HepG2 (cell line): ENCODE measurements around the gene FAM20C. TPM values are rescaled to one million over a fixed set of nuclear protein-coding genes. Genes with fewer than 3 reads are reported as not detected.

ENCODE experiments used
- ATAC-seq: fragments of 200-7000 bp; cut with Tn5 transposase; 3 replicates; pipeline ENCODE4 v1.9.1; 2020; ENCODE audit warnings: mild to moderate bottlenecking, moderate library complexity
- BruUV-seq: library from RNA; stranded (reverse); fragments of 400-500 nt; replicated peaks from 2 replicates; lab custom pipeline; 2021; lab: Mats Ljungman, UMichigan
- CTCF ChIA-PET: fragments of 300-600 bp; formaldehyde crosslinking; extraction: SDS; loops from one replicate; lab custom pipeline; 2021; ENCODE audit warnings: low total read pairs, inconsistent platforms, low intra/inter-chr PET ratio; lab: Yijun Ruan, JAX
- POLR2A ChIA-PET: fragments of 350-600 bp; sonication (Branson Sonifier 250); formaldehyde crosslinking; loops from one replicate; lab custom pipeline; 2020; ENCODE audit warnings: antibody characterized with exemption, inconsistent platforms; lab: Yijun Ruan, JAX
- DNase-seq: peaks from one replicate; pipeline ENCODE4 v3.0.0-alpha.2; 2015; ENCODE audit warnings: low spot score
- FAIRE-seq: peaks from 3 replicates; lab custom pipeline; 2011; peaks lifted over from hg19 to GRCh38; lab: Jason Lieb, UNC
- H2AFZ ChIP-seq: one replicate; pipeline ENCODE4 v1.6.1; 2011; ENCODE audit warnings: low read length, inconsistent platforms
- H3K27ac ChIP-seq: fragments of 300-600 bp; 3 replicates; pipeline ENCODE4 v1.8.0; 2011; ENCODE audit warnings: mixed run types, mild to moderate bottlenecking, mixed read lengths, low read length, inconsistent platforms; ENCODE audit not compliant: insufficient read depth; ENCODE audit errors: extremely low read length
- H3K27me3 ChIP-seq, 2 experiments: fragments of 200-600 bp in 1 of 2; 2 replicates in 1 of 2; 3 replicates in 1 of 2; pipeline versions ENCODE4 v1.6.0 to v1.8.0; 2011; ENCODE audit warnings: low read length in 2 of 2, mild to moderate bottlenecking in 2 of 2, moderate library complexity in 2 of 2, inconsistent platforms in 1 of 2; ENCODE audit not compliant: insufficient read depth in 2 of 2, control insufficient read depth in 1 of 2
- H3K36me3 ChIP-seq, 2 experiments: fragments of 200-600 bp in 1 of 2; replicated peaks in 1 of 2; 2 replicates in 1 of 2; 3 replicates in 1 of 2; pipeline versions ENCODE4 v1.5.1 to v1.8.0; 2011; ENCODE audit warnings: low read length in 2 of 2, inconsistent platforms in 1 of 2; ENCODE audit not compliant: insufficient read depth in 2 of 2, control insufficient read depth in 1 of 2
- H3K4me1 ChIP-seq: 2 replicates; pipeline ENCODE4 v1.5.1; 2012; ENCODE audit warnings: low read length, inconsistent platforms; ENCODE audit not compliant: insufficient read depth
- H3K4me2 ChIP-seq: 2 replicates; pipeline ENCODE4 v1.6.0; 2011; ENCODE audit warnings: low read depth, low read length, inconsistent platforms
- H3K4me3 ChIP-seq, 3 experiments: fragments of 200-600 bp in 1 of 3; sonication (generic), shearing (Covaris generic) in 1 of 3; replicated peaks in 1 of 3; 2 replicates each; pipeline ENCODE4 v1.5.1; 2011 to 2016; ENCODE audit warnings: low read length in 3 of 3, inconsistent platforms in 2 of 3, low read depth in 2 of 3, mild to moderate bottlenecking in 2 of 3, control low read depth in 1 of 3, mixed read lengths in 1 of 3; ENCODE audit not compliant: insufficient read depth in 1 of 3
- H3K79me2 ChIP-seq: one replicate; pipeline ENCODE4 v1.6.1; 2011; ENCODE audit warnings: low read length, inconsistent platforms; ENCODE audit not compliant: insufficient read depth
- H3K9ac ChIP-seq: 2 replicates; pipeline ENCODE4 v1.6.0; 2011; ENCODE audit warnings: mild to moderate bottlenecking, low read depth, low read length, inconsistent platforms; ENCODE audit not compliant: insufficient read depth
- H3K9me3 ChIP-seq: 2 replicates; pipeline ENCODE4 v1.5.1; 2012; ENCODE audit warnings: mild to moderate bottlenecking, low read length
- H4K20me1 ChIP-seq: 2 replicates; pipeline ENCODE4 v1.6.0; 2011; ENCODE audit warnings: inconsistent platforms, mild to moderate bottlenecking, low read length, moderate library complexity; ENCODE audit not compliant: insufficient read depth
- CBX5 ChIP-seq: sonication (generic); formaldehyde crosslinking; IDR thresholded peaks from 2 replicates; pipeline ENCODE4 v1.4.0; 2020; ENCODE audit warnings: missing genetic modification reagents, borderline replicate concordance
- DNMT1 ChIP-seq: sonication (generic); formaldehyde crosslinking; IDR thresholded peaks from 2 replicates; pipeline ENCODE4 v1.5.1; 2020; ENCODE audit warnings: mild to moderate bottlenecking, missing genetic modification reagents
- EZH2 ChIP-seq: conservative IDR thresholded peaks from 2 replicates; pipeline ENCODE4 v1.6.1; 2012; ENCODE audit warnings: mild to moderate bottlenecking, low read depth, low read length, moderate library complexity
- FOXC1 ChIP-seq: sonication (generic); formaldehyde crosslinking; IDR thresholded peaks from 2 replicates; pipeline ENCODE4 v1.8.0; 2022; ENCODE audit warnings: mild to moderate bottlenecking, missing genetic modification reagents, borderline replicate concordance
- MAF1 ChIP-seq: sonication (generic); formaldehyde crosslinking; IDR thresholded peaks from 2 replicates; pipeline ENCODE4 v1.5.0; 2020; ENCODE audit warnings: missing genetic modification reagents, borderline replicate concordance
- ZFP1 ChIP-seq: IDR thresholded peaks from 2 replicates; pipeline ENCODE4 v1.6.1; 2016
- ZNF720 ChIP-seq: sonication (generic); formaldehyde crosslinking; IDR thresholded peaks from 2 replicates; pipeline ENCODE4 v1.4.0; 2020; ENCODE audit warnings: missing genetic modification reagents
- WGBS: methylation state at CpG from one replicate; pipeline ENCODE4 v1.1.6; 2017; ENCODE audit warnings: low lambda C conversion rate; 5-methylcytosine and 5-hydroxymethylcytosine counted together
- in situ Hi-C: cut with HindIII; loops from 2 replicates; pipeline ENCODE4 v1.10.0; 2017; ENCODE audit warnings: low pct_unique_long_range_greater_than_20kb; ENCODE audit not compliant: extremely low pct_ligation_motif_present
- intact Hi-C: fragments of 100-400 bp; cut with micrococcal nuclease; formaldehyde crosslinking; loops from one replicate; pipeline ENCODE4 v1.10.0; 2022; ENCODE audit not compliant: unreplicated experiment
- polyA plus RNA-seq, 8 experiments: library from polyadenylated mRNA; depleted of rRNA in 3 of 8; stranded (reverse) in 7 of 8; unstranded in 1 of 8; fragments of >200 nt; fragmentation: Illumina TruSeq in 4 of 8; extraction: Trizol in 4 of 8; gene quantifications; 2 replicates each; pipeline versions ENCODE4 v1.2.1 to v1.2.3, GENCODE V29; 2011 to 2016; ENCODE audit warnings: low read depth in 4 of 8, missing spikeins in 1 of 8, mixed read lengths in 1 of 8; ENCODE audit not compliant: insufficient read depth in 1 of 8
- total RNA-seq, 5 experiments: library from RNA; depleted of rRNA; stranded (reverse); fragments of >200 nt; fragmentation: Illumina TruSeq; extraction: Trizol; gene quantifications; 2 replicates each; pipeline ENCODE4 v1.2.3, GENCODE V29; 2016; ENCODE audit warnings: low read depth in 1 of 5
- TF ChIP-seq, protein P1 (sequence below): sonication (generic); formaldehyde crosslinking; IDR thresholded peaks from 2 replicates; pipeline ENCODE4 v1.4.0; 2020; ENCODE audit warnings: missing genetic modification reagents, borderline replicate concordance
- TF ChIP-seq, protein P2 (sequence below): sonication (generic); formaldehyde crosslinking; IDR thresholded peaks from 2 replicates; pipeline ENCODE4 v1.4.0; 2020; ENCODE audit warnings: missing genetic modification reagents
- TF ChIP-seq, protein P3 (sequence below): sonication (generic); formaldehyde crosslinking; IDR thresholded peaks from 2 replicates; pipeline ENCODE4 v1.4.0; 2020; ENCODE audit warnings: mild to moderate bottlenecking, missing genetic modification reagents
- TF ChIP-seq, protein P4 (sequence below): sonication (generic); formaldehyde crosslinking; IDR thresholded peaks from 2 replicates; pipeline ENCODE4 v1.5.1; 2020; ENCODE audit warnings: mild to moderate bottlenecking, missing genetic modification reagents, moderate library complexity

The FAM20C gene
- total and polyA plus RNA-seq, 2 of the 13 experiments (the other 11 are each of a cell fraction or from before 2014, with no cell fraction given): 11.9 to 19.9 TPM

DNA sequence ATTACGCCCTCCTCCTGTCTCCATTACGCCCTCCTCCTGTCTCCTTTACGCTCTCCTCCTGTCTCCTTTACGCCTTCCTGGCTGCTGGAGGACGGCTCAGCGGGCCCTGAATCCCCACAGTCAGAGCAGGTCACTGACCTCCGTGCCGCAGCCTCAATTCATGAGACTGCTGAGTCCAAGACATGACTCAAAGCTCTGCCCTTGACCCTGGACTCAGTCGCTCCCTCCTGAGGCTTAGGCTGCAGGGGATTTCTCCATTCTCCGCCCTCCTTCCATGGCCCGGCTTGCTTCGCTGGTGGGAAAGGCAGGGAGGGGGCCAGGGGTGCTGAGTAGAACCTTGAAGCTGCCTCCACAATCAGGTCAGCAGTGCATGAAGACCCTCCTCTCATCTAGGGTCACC, 76.6 kb downstream of the FAM20C start:
- ATAC-seq (no peak), FAIRE-seq (no peak), DNase-seq (no peak)
- no peak overlapping the region for H3K9ac ChIP-seq
- no peaks in the 10 kb centered on the region for H3K36me3 ChIP-seq
- no peaks in the 10 kb centered on the region for H4K20me1 ChIP-seq
- no peak overlapping the region for H3K27ac ChIP-seq
- POLR2A ChIA-PET: no interaction called here
- H3K79me2 ChIP-seq: no peaks in the 10 kb centered on the region
- intact Hi-C loops (no loop called here), in situ Hi-C loops (no loop called here)
- CTCF ChIA-PET: no interaction called here
- H3K4me3 ChIP-seq: no peak overlapping the region
- WGBS: 51% methylated on average over 12 of the region's 12 CpGs
- BruUV-seq: no TSS peak
- H3K4me1 ChIP-seq: no peaks in the 10 kb centered on the region
- no peak overlapping the region for H2AFZ ChIP-seq
- 0 out of 2 replicates have a peak, but pooled peaks cover 4% of the 10 kb centered on the region for H3K9me3 ChIP-seq
- H3K27me3 ChIP-seq: no peaks in the 10 kb centered on the region; a peak in 2 of 5 replicates
- H3K4me2 ChIP-seq: no peak overlapping the region
- TF ChIP-seq EZH2 (no peak), ZFP1 (CRISPR knock-in tag) (no peak), ZNF720 (CRISPR knock-in tag) (no peak), CBX5 (CRISPR knock-in tag) (no peak), MAF1 (CRISPR knock-in tag) (no peak), DNMT1 (no peak), FOXC1 (no peak)
- TF ChIP-seq, protein P1, sequence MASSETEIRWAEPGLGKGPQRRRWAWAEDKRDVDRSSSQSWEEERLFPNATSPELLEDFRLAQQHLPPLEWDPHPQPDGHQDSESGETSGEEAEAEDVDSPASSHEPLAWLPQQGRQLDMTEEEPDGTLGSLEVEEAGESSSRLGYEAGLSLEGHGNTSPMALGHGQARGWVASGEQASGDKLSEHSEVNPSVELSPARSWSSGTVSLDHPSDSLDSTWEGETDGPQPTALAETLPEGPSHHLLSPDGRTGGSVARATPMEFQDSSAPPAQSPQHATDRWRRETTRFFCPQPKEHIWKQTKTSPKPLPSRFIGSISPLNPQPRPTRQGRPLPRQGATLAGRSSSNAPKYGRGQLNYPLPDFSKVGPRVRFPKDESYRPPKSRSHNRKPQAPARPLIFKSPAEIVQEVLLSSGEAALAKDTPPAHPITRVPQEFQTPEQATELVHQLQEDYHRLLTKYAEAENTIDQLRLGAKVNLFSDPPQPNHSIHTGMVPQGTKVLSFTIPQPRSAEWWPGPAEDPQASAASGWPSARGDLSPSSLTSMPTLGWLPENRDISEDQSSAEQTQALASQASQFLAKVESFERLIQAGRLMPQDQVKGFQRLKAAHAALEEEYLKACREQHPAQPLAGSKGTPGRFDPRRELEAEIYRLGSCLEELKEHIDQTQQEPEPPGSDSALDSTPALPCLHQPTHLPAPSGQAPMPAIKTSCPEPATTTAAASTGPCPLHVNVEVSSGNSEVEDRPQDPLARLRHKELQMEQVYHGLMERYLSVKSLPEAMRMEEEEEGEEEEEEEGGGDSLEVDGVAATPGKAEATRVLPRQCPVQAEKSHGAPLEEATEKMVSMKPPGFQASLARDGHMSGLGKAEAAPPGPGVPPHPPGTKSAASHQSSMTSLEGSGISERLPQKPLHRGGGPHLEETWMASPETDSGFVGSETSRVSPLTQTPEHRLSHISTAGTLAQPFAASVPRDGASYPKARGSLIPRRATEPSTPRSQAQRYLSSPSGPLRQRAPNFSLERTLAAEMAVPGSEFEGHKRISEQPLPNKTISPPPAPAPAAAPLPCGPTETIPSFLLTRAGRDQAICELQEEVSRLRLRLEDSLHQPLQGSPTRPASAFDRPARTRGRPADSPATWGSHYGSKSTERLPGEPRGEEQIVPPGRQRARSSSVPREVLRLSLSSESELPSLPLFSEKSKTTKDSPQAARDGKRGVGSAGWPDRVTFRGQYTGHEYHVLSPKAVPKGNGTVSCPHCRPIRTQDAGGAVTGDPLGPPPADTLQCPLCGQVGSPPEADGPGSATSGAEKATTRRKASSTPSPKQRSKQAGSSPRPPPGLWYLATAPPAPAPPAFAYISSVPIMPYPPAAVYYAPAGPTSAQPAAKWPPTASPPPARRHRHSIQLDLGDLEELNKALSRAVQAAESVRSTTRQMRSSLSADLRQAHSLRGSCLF (CRISPR knock-in tag): no peak
- TF ChIP-seq, protein P2, sequence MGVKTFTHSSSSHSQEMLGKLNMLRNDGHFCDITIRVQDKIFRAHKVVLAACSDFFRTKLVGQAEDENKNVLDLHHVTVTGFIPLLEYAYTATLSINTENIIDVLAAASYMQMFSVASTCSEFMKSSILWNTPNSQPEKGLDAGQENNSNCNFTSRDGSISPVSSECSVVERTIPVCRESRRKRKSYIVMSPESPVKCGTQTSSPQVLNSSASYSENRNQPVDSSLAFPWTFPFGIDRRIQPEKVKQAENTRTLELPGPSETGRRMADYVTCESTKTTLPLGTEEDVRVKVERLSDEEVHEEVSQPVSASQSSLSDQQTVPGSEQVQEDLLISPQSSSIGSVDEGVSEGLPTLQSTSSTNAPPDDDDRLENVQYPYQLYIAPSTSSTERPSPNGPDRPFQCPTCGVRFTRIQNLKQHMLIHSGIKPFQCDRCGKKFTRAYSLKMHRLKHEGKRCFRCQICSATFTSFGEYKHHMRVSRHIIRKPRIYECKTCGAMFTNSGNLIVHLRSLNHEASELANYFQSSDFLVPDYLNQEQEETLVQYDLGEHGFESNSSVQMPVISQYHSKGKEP (CRISPR knock-in tag): no peak
- TF ChIP-seq, protein P3, sequence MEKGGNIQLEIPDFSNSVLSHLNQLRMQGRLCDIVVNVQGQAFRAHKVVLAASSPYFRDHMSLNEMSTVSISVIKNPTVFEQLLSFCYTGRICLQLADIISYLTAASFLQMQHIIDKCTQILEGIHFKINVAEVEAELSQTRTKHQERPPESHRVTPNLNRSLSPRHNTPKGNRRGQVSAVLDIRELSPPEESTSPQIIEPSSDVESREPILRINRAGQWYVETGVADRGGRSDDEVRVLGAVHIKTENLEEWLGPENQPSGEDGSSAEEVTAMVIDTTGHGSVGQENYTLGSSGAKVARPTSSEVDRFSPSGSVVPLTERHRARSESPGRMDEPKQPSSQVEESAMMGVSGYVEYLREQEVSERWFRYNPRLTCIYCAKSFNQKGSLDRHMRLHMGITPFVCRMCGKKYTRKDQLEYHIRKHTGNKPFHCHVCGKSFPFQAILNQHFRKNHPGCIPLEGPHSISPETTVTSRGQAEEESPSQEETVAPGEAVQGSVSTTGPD (CRISPR knock-in tag): no peak
- TF ChIP-seq, protein P4, sequence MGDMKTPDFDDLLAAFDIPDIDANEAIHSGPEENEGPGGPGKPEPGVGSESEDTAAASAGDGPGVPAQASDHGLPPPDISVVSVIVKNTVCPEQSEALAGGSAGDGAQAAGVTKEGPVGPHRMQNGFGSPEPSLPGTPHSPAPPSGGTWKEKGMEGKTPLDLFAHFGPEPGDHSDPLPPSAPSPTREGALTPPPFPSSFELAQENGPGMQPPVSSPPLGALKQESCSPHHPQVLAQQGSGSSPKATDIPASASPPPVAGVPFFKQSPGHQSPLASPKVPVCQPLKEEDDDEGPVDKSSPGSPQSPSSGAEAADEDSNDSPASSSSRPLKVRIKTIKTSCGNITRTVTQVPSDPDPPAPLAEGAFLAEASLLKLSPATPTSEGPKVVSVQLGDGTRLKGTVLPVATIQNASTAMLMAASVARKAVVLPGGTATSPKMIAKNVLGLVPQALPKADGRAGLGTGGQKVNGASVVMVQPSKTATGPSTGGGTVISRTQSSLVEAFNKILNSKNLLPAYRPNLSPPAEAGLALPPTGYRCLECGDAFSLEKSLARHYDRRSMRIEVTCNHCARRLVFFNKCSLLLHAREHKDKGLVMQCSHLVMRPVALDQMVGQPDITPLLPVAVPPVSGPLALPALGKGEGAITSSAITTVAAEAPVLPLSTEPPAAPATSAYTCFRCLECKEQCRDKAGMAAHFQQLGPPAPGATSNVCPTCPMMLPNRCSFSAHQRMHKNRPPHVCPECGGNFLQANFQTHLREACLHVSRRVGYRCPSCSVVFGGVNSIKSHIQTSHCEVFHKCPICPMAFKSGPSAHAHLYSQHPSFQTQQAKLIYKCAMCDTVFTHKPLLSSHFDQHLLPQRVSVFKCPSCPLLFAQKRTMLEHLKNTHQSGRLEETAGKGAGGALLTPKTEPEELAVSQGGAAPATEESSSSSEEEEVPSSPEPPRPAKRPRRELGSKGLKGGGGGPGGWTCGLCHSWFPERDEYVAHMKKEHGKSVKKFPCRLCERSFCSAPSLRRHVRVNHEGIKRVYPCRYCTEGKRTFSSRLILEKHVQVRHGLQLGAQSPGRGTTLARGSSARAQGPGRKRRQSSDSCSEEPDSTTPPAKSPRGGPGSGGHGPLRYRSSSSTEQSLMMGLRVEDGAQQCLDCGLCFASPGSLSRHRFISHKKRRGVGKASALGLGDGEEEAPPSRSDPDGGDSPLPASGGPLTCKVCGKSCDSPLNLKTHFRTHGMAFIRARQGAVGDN (CRISPR knock-in tag): no peak
